Kidney epithelial cell (primary cell): Measurements from ENCODE around the gene LBX1. TPM values are rescaled to one million over a fixed set of nuclear protein-coding genes. Genes with fewer than 3 reads are reported as not detected.
A peak's percentile ranks its signal among the peaks of the same experiment; 100 is the strongest.

ENCODE experiments used
- DNase-seq: peaks from one replicate; pipeline ENCODE4 v3.0.0-alpha.2; 2010; ENCODE audit warnings: low read depth
- H3K27me3 ChIP-seq: 2 replicates; pipeline ENCODE4 v1.6.0; 2011; ENCODE audit warnings: low read length; ENCODE audit not compliant: control insufficient read depth, insufficient read depth
- H3K36me3 ChIP-seq: 2 replicates; pipeline ENCODE4 v1.5.1; 2011; ENCODE audit warnings: low read length; ENCODE audit not compliant: control insufficient read depth, insufficient read depth
- H3K4me3 ChIP-seq: 2 replicates; pipeline ENCODE4 v1.5.1; 2011; ENCODE audit warnings: low read depth, mild to moderate bottlenecking, control low read depth, low read length
- CTCF ChIP-seq: IDR thresholded peaks from 2 replicates; pipeline ENCODE4 v1.5.1; 2011; ENCODE audit warnings: mild to moderate bottlenecking, moderate library complexity, low read length, control low read depth, inconsistent platforms; ENCODE audit not compliant: insufficient read depth, poor library complexity, severe bottlenecking
- total RNA-seq: library from RNA; depleted of rRNA; stranded (reverse); fragments of >200 nt; gene quantifications from 2 replicates; pipeline ENCODE4 v1.2.3, GENCODE V29; 2015

LBX1 gene
- total RNA-seq, 1 donor from 2014 or later, result not detected

DNA sequence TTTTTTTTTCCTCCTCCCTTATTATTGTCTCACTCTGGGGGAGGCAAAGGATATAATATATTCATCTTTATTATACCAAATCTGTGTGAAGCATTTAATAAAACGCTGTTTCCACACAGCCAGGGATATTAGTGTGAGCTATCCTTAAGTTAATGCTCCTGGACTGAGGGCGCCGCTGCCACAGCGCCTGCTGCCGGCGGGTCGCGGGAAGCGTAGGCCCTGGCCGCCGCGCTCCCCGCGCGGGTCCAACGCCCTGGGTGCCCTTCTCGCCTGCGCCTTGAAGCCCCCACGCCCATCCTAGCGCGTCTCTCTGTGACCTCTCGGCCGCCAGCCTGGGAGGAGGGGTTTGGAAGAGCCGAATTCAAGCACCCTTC, 9.5 kb upstream of the LBX1 start:
- DNase-seq, result no peak
- H3K27me3 ChIP-seq, result peaks cover 84% of the 10 kb centered on the region
- no peak overlapping the region for H3K4me3 ChIP-seq
- H3K36me3 ChIP-seq, result no peaks in the 10 kb centered on the region
- peak; percentile 61 for TF ChIP-seq CTCF

DNA sequence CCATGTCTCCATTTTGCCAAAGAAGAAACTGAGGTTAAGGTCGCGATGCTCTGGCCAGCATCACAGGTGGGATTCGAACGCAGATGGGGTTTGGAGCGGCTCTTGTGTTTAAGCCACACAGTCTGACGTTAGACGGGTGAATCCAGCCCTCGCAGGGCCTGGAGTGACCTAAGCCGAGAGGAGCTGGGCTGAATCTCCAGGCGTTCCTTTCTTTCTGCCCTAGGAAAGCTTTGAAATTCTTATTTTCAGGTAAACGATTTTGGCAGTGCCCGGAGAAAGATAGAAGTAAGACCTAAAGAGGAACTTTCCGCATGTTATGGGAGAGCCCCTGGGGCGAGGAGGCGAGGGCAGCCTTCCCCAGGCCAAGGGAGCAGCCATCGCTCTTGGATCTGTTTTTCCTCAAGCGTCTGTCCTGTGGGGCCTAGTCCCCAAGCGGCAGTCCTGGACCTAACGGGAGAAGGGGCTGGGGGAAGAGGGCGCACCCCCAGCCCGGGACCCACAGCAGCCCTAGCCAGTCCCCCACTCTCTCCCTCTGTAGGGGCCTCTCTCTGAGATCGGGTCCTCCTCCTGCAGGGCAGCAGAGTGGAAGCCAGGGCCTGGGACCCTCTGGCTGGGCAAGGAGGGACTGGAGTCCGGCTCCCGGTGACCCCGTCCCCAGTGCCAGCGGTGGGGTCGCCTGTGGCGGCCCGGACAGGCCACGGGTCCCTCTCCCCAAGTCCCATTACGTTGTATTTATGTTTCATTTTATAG, 8.9 kb upstream of the LBX1 start:
- Histone ChIP-seq H3K4me3 (no peak overlapping the region), H3K27me3 (peaks cover 86% of the 10 kb centered on the region), H3K36me3 (no peaks in the 10 kb centered on the region)
- no peak for TF ChIP-seq CTCF
- DNase-seq, result no peak

GRCh38 chr10:101237081-101237981, 8.1 kb upstream of the LBX1 start:
- Histone ChIP-seq H3K36me3 (no peaks in the 10 kb centered on the region), H3K27me3 (peaks cover 91% of the 10 kb centered on the region), H3K4me3 (no peak overlapping the region)
- DNase-seq, result no peak
- TF ChIP-seq CTCF, result no peak

DNA sequence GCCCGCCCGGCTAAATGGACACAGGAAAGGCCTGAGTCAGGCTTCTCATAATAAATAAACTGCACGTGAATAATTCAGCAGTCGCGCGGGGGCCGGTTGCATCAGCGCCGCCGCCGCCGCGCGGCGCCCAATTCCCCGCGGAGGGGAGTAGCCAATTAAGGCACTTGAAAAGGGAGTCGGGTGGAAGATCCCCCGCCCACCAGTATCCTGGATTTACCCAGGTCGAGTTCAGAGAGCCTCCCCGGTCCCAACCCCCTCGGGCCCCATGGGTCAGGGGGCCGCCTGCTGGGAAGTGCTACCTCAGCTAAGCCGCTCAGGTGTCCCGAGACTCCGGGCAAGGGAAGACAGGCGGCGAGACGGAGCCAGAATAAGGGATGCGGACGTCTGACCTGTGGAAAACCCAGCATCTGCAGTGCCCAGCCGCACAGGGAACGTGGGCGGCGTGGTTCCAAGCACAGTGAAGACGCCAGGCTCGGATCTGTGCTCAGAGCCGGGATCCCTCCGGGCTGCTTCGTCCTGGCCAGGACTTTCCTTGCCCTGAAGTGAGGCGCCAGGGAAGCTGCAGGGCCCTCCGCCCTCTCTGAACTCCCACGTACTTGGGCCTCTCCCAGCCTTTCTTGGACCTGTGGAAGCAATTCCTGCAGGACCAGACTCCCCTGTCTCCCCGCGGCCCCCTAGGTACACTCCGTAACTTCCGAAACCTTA, 7.3 kb upstream of the LBX1 start:
- Histone ChIP-seq H3K36me3 (no peaks in the 10 kb centered on the region), H3K27me3 (peaks cover 92% of the 10 kb centered on the region), H3K4me3 (no peak overlapping the region)
- TF ChIP-seq CTCF, result no peak
- DNase-seq, result no peak

GRCh38 chr10:101235766-101236165, 6.5 kb upstream of the LBX1 start:
- Histone ChIP-seq H3K27me3 (peaks cover 94% of the 10 kb centered on the region), H3K4me3 (no peak overlapping the region), H3K36me3 (no peaks in the 10 kb centered on the region)
- TF ChIP-seq CTCF, result no peak
- no peak for DNase-seq
